CD4-positive, alpha-beta T cell treated with Interleukin-10 for 1 hour (primary cell): ENCODE data around the gene ATPAF2.
"Not testable (repeated sequence)": the region's sequence is repeated elsewhere in the genome, so short reads cannot be mapped to it uniquely, and the experiment has no call there.

Source experiments
- DNase-seq: peaks from one replicate; pipeline ENCODE4 v3.0.0-alpha.2; 2020

ATPAF2 gene

GRCh38 chr17:18009609-18010420 is 29.2 kb downstream of the ATPAF2 start:
- no peak for DNase-seq

- no peak for DNase-seq
Measured at GRCh38 chr17:18008496-18009268, 30.3 kb downstream of the ATPAF2 start.

GRCh38 chr17:18006495-18007239 is 32.3 kb downstream of the ATPAF2 start:
- DNase-seq = no peak

GRCh38 chr17:18005496-18005895 is 33.5 kb downstream of the ATPAF2 start:
- no peak for DNase-seq

- DNase-seq = no peak
Measured at GRCh38 chr17:18004884-18005305, 34.1 kb downstream of the ATPAF2 start.

GRCh38 chr17:18004345-18004744 is 34.6 kb downstream of the ATPAF2 start:
- DNase-seq = no peak

GRCh38 chr17:18002171-18002570 is 36.8 kb downstream of the ATPAF2 start:
- no peak for DNase-seq

GRCh38 chr17:18000030-18000408 is 38.9 kb downstream of the ATPAF2 start:
- no peak for DNase-seq

GRCh38 chr17:17999364-18000029 is 39.5 kb downstream of the ATPAF2 start:
- DNase-seq = no peak

GRCh38 chr17:17998934-17999333 is 40.0 kb downstream of the ATPAF2 start:
- no peak for DNase-seq

- not testable (repeated sequence) for DNase-seq
Measured at GRCh38 chr17:17995887-17996286, 43.1 kb downstream of the ATPAF2 start.

- DNase-seq = no peak
Measured at GRCh38 chr17:17994271-17995069, 44.5 kb downstream of the ATPAF2 start.

- DNase-seq = no peak
Measured at GRCh38 chr17:17993852-17994251, 45.1 kb downstream of the ATPAF2 start.

GRCh38 chr17:17993366-17993765 is 45.6 kb downstream of the ATPAF2 start:
- DNase-seq = no peak

- DNase-seq = no peak
Measured at GRCh38 chr17:17990282-17990681, 48.7 kb downstream of the ATPAF2 start.

- DNase-seq = no peak
Measured at GRCh38 chr17:17989618-17990017, 49.4 kb downstream of the ATPAF2 start.

- DNase-seq = no peak
Measured at GRCh38 chr17:17989081-17989480, 49.9 kb downstream of the ATPAF2 start.

- DNase-seq = no peak
Measured at GRCh38 chr17:17988427-17988945, 50.5 kb downstream of the ATPAF2 start.

- no peak for DNase-seq
Measured at GRCh38 chr17:17987901-17988300, 51.1 kb downstream of the ATPAF2 start.

GRCh38 chr17:17987187-17987896 is 51.6 kb downstream of the ATPAF2 start:
- DNase-seq = no peak

GRCh38 chr17:17985555-17985954 is 53.4 kb downstream of the ATPAF2 start:
- DNase-seq = no peak
